Measurements from ENCODE around the gene MUC4.
"Not testable (repeated sequence)": the region's sequence is repeated elsewhere in the genome, so short reads cannot be mapped to it uniquely, and the experiment has no call there.

MUC4 gene

GRCh38 chr3:195748661-195749060, 63.1 kb downstream of the MUC4 start:
- no peak for TF ChIP-seq CTCF (IDR thresholded peaks at IDR 0.05; ENCODE audit: low read depth, low read length)
- no peak for DNase-seq (ENCODE audit: low read depth in 2 of 2)
- no peak overlapping the region for H3K4me3 ChIP-seq (replicated peaks in 1 of 2; ENCODE audit: low read depth in 2 of 2, low read length in 2 of 2)

GRCh38 chr3:195746751-195747150, 65.0 kb downstream of the MUC4 start:
- no peak overlapping the region for H3K4me3 ChIP-seq (replicated peaks in 1 of 2; ENCODE audit: low read depth in 2 of 2, low read length in 2 of 2)
- DNase-seq (ENCODE audit: low read depth in 2 of 2) = no peak
- no peak for TF ChIP-seq CTCF (IDR thresholded peaks at IDR 0.05; ENCODE audit: low read depth, low read length)

- no peak for TF ChIP-seq CTCF (IDR thresholded peaks at IDR 0.05; ENCODE audit: low read depth, low read length)
- DNase-seq (ENCODE audit: low read depth in 2 of 2) = no peak
- H3K4me3 ChIP-seq (replicated peaks in 1 of 2; ENCODE audit: low read depth in 2 of 2, low read length in 2 of 2) = no peak overlapping the region
Observed at GRCh38 chr3:195746346-195746745, 65.4 kb downstream of the MUC4 start.

- no peak for TF ChIP-seq CTCF (IDR thresholded peaks at IDR 0.05; ENCODE audit: low read depth, low read length)
- H3K4me3 ChIP-seq (replicated peaks in 1 of 2; ENCODE audit: low read depth in 2 of 2, low read length in 2 of 2) = no peak overlapping the region
- no peak for DNase-seq (ENCODE audit: low read depth in 2 of 2)
Observed at GRCh38 chr3:195744437-195744836, 67.3 kb downstream of the MUC4 start.

- no peak for TF ChIP-seq CTCF (IDR thresholded peaks at IDR 0.05; ENCODE audit: low read depth, low read length)
- DNase-seq (ENCODE audit: low read depth in 2 of 2) = no peak
- no peak overlapping the region for H3K4me3 ChIP-seq (replicated peaks in 1 of 2; ENCODE audit: low read depth in 2 of 2, low read length in 2 of 2)
Observed at GRCh38 chr3:195739561-195740111, 72.1 kb downstream of the MUC4 start.

- H3K4me3 ChIP-seq (replicated peaks in 1 of 2; ENCODE audit: low read depth in 2 of 2, low read length in 2 of 2) = no peak overlapping the region
- no peak for TF ChIP-seq CTCF (IDR thresholded peaks at IDR 0.05; ENCODE audit: low read depth, low read length)
- DNase-seq (ENCODE audit: low read depth in 2 of 2) = no peak
Observed at GRCh38 chr3:195738274-195739044, 73.3 kb downstream of the MUC4 start.

GRCh38 chr3:195737782-195738181, 73.9 kb downstream of the MUC4 start:
- H3K4me3 ChIP-seq (replicated peaks in 1 of 2; ENCODE audit: low read depth in 2 of 2, low read length in 2 of 2); DNase-seq (ENCODE audit: low read depth in 2 of 2): not testable (repeated sequence)
